HCT116 (cell line): Measurements from ENCODE around the gene SRPK3. TPM values are rescaled to one million over a fixed set of nuclear protein-coding genes. Genes with fewer than 3 reads are reported as not detected.

Source experiments
- ATAC-seq: fragments of 200-7000 bp; cut with Tn5 transposase; 2 replicates; pipeline ENCODE4 v1.9.1; 2020; ENCODE audit warnings: mild to moderate bottlenecking, moderate library complexity
- BruUV-seq: library from RNA; stranded (reverse); fragments of 400-500 nt; replicated peaks from 2 replicates; lab custom pipeline; 2021; lab: Mats Ljungman, UMichigan
- CTCF ChIA-PET: fragments of 300-600 bp; sonication (Branson Sonifier 250); formaldehyde crosslinking; loops from one replicate; lab custom pipeline; 2021; ENCODE audit warnings: antibody characterized with exemption; lab: Charles Lee
- POLR2A ChIA-PET: fragments of 300-600, 350-600 bp; sonication (Branson Sonifier 250); formaldehyde crosslinking; loops from one replicate; lab custom pipeline; 2021; ENCODE audit warnings: antibody characterized with exemption; lab: Charles Lee
- RAD21 ChIA-PET, 2 experiments: fragments of 300-600 bp; sonication (Branson Sonifier 250); formaldehyde crosslinking; loops; one replicate each; lab custom pipeline; 2023; ENCODE audit warnings: low total read pairs in 2 of 2; ENCODE audit not compliant: uncharacterized antibody in 2 of 2, unreplicated experiment in 2 of 2, low non-redundant PET in 1 of 2; lab: Charles Lee
- DNase-seq: peaks from one replicate; pipeline ENCODE4 v3.0.0-alpha.2; 2010; ENCODE audit warnings: low read depth, low spot score
- H2AFZ ChIP-seq: fragments of 200-600 bp; shearing (Covaris generic), sonication (generic); 2 replicates; pipeline ENCODE4 v1.6.1; 2017; ENCODE audit warnings: low read depth, mixed run types, mixed read lengths, antibody characterized with exemption, low read length; ENCODE audit not compliant: poor library complexity, severe bottlenecking
- H3K27ac ChIP-seq: 2 replicates; pipeline ENCODE4 v1.5.1; 2012; ENCODE audit warnings: low read depth, low read length
- H3K27me3 ChIP-seq: fragments of 200-600 bp; sonication (generic); 2 replicates; pipeline ENCODE4 v1.6.1; 2016; ENCODE audit warnings: mixed run types, low read length, mixed read lengths; ENCODE audit not compliant: insufficient read depth
- H3K36me3 ChIP-seq, 2 experiments: fragments of 200-500 bp in 1 of 2; fragments of 200-600 bp in 1 of 2; sonication (Bioruptor generic) in 1 of 2; sonication (generic) in 1 of 2; 2 replicates each; pipeline versions ENCODE4 v1.5.1 to v1.6.1; 2014 to 2016; ENCODE audit warnings: low read length in 2 of 2, inconsistent platforms in 1 of 2, mixed read lengths in 1 of 2, mixed run types in 1 of 2; ENCODE audit not compliant: insufficient read depth in 2 of 2, control insufficient read depth in 1 of 2
- H3K4me1 ChIP-seq, 2 experiments: fragments of 200-600 bp in 1 of 2; sonication (generic) in 1 of 2; 2 replicates each; pipeline versions ENCODE4 v1.5.1 to v1.6.1; 2012 to 2017; ENCODE audit warnings: low read length in 2 of 2, inconsistent platforms in 1 of 2, mild to moderate bottlenecking in 1 of 2, mixed read lengths in 1 of 2, mixed run types in 1 of 2, moderate library complexity in 1 of 2; ENCODE audit not compliant: insufficient read depth in 2 of 2, control insufficient read depth in 1 of 2
- H3K4me2 ChIP-seq: fragments of 200-600 bp; sonication (generic); 2 replicates; pipeline ENCODE4 v1.6.1; 2017; ENCODE audit warnings: mixed run types, low read length, mixed read lengths
- H3K4me3 ChIP-seq, 2 experiments: fragments of 200-600 bp in 1 of 2; sonication (generic) in 1 of 2; replicated peaks in 1 of 2; 2 replicates each; pipeline ENCODE4 v1.5.1; 2011 to 2016; ENCODE audit warnings: low read length in 2 of 2, control low read depth in 1 of 2, low read depth in 1 of 2, mild to moderate bottlenecking in 1 of 2, mixed read lengths in 1 of 2, mixed run types in 1 of 2
- H3K79me2 ChIP-seq: fragments of 200-600 bp; sonication (generic); 2 replicates; pipeline ENCODE4 v1.6.1; 2017; ENCODE audit warnings: mild to moderate bottlenecking, mixed run types, low read length, moderate library complexity, mixed read lengths; ENCODE audit not compliant: insufficient read depth
- H3K9ac ChIP-seq: fragments of 200-600 bp; sonication (generic); 2 replicates; pipeline ENCODE4 v1.6.1; 2016; ENCODE audit warnings: low read length, mixed read lengths
- H3K9me2 ChIP-seq: fragments of 200-600 bp; sonication (generic), shearing (Covaris generic); 2 replicates; pipeline ENCODE4 v1.6.1; 2017; ENCODE audit warnings: mixed run types, mild to moderate bottlenecking, moderate library complexity; ENCODE audit not compliant: insufficient read depth
- H3K9me3 ChIP-seq, 2 experiments: fragments of 200-500 bp in 1 of 2; fragments of 200-600 bp in 1 of 2; sonication (Bioruptor generic) in 1 of 2; sonication (generic) in 1 of 2; 2 replicates each; pipeline ENCODE4 v1.6.1; 2014 to 2017; ENCODE audit warnings: low read length in 2 of 2, mixed read lengths in 2 of 2, inconsistent platforms in 1 of 2, low read depth in 1 of 2, mild to moderate bottlenecking in 1 of 2, mixed run types in 1 of 2, moderate library complexity in 1 of 2; ENCODE audit not compliant: control insufficient read depth in 1 of 2, insufficient read depth in 1 of 2
- H4K20me1 ChIP-seq: fragments of 200-600 bp; sonication (generic), shearing (Covaris generic); 2 replicates; pipeline ENCODE4 v1.6.1; 2017; ENCODE audit warnings: mixed run types, mild to moderate bottlenecking, moderate library complexity; ENCODE audit not compliant: insufficient read depth
- CBX3 ChIP-seq: IDR thresholded peaks from 2 replicates; pipeline ENCODE4 v1.6.1; 2012; ENCODE audit warnings: low read depth
- ELF1 ChIP-seq: IDR thresholded peaks from 2 replicates; pipeline ENCODE4 v1.6.1; 2012; ENCODE audit warnings: low read depth, borderline replicate concordance
- EZH2phosphoT487 ChIP-seq: fragments of 200-600 bp; IDR thresholded peaks from 2 replicates; pipeline ENCODE4 v1.6.1; 2018; ENCODE audit warnings: antibody characterized with exemption, borderline replicate concordance
- POLR2A ChIP-seq: IDR thresholded peaks from 2 replicates; pipeline ENCODE4 v1.7.0; 2011; ENCODE audit warnings: borderline replicate concordance; ENCODE audit not compliant: insufficient read depth, insufficient read length; ENCODE audit errors: extremely low read depth
- POLR2AphosphoS5 ChIP-seq: IDR thresholded peaks from 2 replicates; pipeline ENCODE4 v1.6.1; 2011; ENCODE audit warnings: mild to moderate bottlenecking, low read depth, low read length, moderate library complexity
- SP1 ChIP-seq: IDR thresholded peaks from 2 replicates; pipeline ENCODE4 v1.6.1; 2012; ENCODE audit warnings: low read depth
- TCF7L2 ChIP-seq: IDR thresholded peaks from 2 replicates; pipeline ENCODE4 v1.7.0; 2011; ENCODE audit warnings: borderline replicate concordance, inconsistent platforms; ENCODE audit not compliant: insufficient read depth, insufficient read length; ENCODE audit errors: extremely low read depth
- ZFX ChIP-seq: fragments of 450-650 bp; IDR thresholded peaks from 2 replicates; pipeline ENCODE4 v1.6.1; 2017
- intact Hi-C: fragments of 100-400 bp; cut with micrococcal nuclease; formaldehyde crosslinking; loops from 2 replicates; pipeline ENCODE4 v1.10.0; 2022
- total RNA-seq: library from RNA; stranded (reverse); gene quantifications from one replicate; pipeline ENCODE4 v1.2.1, GENCODE V29; 2021; ENCODE audit not compliant: unreplicated experiment
- TF ChIP-seq, protein P1 (sequence below): IDR thresholded peaks from 2 replicates; pipeline ENCODE4 v1.6.1; 2012

The SRPK3 gene
- total RNA-seq, 1 experiment from 2014 or later = not detected

DNA sequence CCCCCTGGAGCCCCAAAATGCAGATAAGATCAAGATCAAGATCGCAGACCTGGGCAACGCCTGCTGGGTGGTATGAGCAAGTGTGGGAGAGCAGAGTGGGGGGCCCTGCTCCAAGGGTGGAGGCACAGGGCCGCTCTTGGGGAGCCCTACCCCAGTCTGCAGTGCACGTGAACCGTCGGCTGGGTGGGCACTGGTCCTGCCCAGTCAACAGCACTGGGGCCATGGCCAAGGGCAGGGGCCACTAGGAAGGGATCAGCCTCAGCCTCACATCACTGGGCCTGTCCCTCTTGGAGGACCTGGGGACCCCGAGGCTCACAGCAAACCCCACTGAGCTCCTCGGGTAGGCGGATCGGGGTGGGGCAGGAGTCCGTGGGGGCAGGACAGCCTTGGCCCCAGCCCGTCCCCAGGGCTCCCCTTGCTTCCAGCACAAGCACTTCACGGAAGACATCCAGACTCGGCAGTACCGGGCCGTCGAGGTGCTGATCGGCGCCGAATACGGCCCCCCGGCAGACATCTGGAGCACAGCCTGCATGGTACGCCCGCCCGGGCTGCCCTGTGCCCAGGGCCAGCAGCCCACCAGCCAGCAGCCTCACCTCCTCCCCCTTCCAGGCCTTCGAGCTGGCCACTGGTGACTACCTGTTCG lies 3.6 kb downstream of the SRPK3 start:
- Histone ChIP-seq H2AFZ (no peak overlapping the region), H3K4me2 (no peak overlapping the region), H3K4me1 (no peaks in the 10 kb centered on the region), H3K27ac (no peak overlapping the region), H3K9ac (no peak overlapping the region), H4K20me1 (no peaks in the 10 kb centered on the region), H3K9me3 (no peaks in the 10 kb centered on the region), H3K4me3 (no peak overlapping the region), H3K9me2 (no peaks in the 10 kb centered on the region), H3K27me3 (no peaks in the 10 kb centered on the region), H3K36me3 (no peaks in the 10 kb centered on the region; a peak in 1 of 4 replicates), H3K79me2 (no peaks in the 10 kb centered on the region)
- DNase-seq (no peak), ATAC-seq (no peak)
- ChIA-PET CTCF (no interaction called here), RAD21 (no interaction called here), POLR2A (no interaction called here)
- no peak for TF ChIP-seq ELF1
- no peak for TF ChIP-seq POLR2A
- TF ChIP-seq TCF7L2 = no peak
- TF ChIP-seq CBX3 = no peak
- no peak for TF ChIP-seq SP1
- TF ChIP-seq, protein P1, sequence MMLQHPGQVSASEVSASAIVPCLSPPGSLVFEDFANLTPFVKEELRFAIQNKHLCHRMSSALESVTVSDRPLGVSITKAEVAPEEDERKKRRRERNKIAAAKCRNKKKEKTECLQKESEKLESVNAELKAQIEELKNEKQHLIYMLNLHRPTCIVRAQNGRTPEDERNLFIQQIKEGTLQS = no peak
- no peak for TF ChIP-seq EZH2phosphoT487
- TF ChIP-seq ZFX = no peak
- intact Hi-C loops = no loop called here
- no TSS peak for BruUV-seq

DNA sequence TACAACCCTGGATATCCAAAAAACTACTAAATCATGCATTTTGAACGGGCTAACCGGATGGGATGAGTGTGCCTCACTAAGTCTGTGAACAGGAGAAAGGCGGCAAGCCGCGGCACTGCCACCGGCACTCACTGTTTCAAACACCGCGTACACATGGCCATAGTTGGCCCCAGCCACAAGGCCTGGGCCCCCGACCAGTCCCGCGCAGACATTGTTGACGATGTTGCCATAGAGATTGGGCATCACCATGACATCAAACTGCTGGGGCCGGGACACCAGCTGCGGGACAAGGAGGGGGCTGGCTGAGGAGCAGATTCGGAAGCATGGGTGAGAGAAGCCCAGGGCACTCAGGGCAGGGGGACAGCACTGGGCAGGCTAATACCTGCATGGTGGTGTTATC lies 5.8 kb downstream of the SRPK3 start:
- Histone ChIP-seq H3K27me3 (no peaks in the 10 kb centered on the region), H3K79me2 (peaks cover 4% of the 10 kb centered on the region; the same call in 1 of the 2 replicates), H2AFZ (no peak overlapping the region), H3K36me3 (no peaks in the 10 kb centered on the region; a peak in 1 of 4 replicates), H3K9ac (no peak overlapping the region), H3K27ac (no peak overlapping the region), H3K9me3 (no peaks in the 10 kb centered on the region), H3K4me3 (no peak overlapping the region), H3K4me2 (no peak overlapping the region), H4K20me1 (no peaks in the 10 kb centered on the region), H3K4me1 (no peaks in the 10 kb centered on the region), H3K9me2 (no peaks in the 10 kb centered on the region)
- BruUV-seq = no TSS peak
- no peak for DNase-seq
- TF ChIP-seq POLR2AphosphoS5 = no peak
- no peak for TF ChIP-seq EZH2phosphoT487
- intact Hi-C loops = no loop called here
- ChIA-PET RAD21 (no interaction called here), POLR2A (no interaction called here), CTCF (no interaction called here)
- ATAC-seq = no peak
